K562 (cell line): ENCODE measurements around the gene BACH1. TPM values are rescaled to one million over a fixed set of nuclear protein-coding genes. Genes with fewer than 3 reads are reported as not detected.

ENCODE experiments used
- ATAC-seq: fragments of 200-7000 bp; cut with Tn5 transposase; 3 replicates; pipeline ENCODE4 v1.9.1; 2020; ENCODE audit warnings: moderate library complexity
- BruUV-seq: library from RNA; stranded (reverse); fragments of 400-500 nt; replicated peaks from 2 replicates; lab custom pipeline; 2021; lab: Mats Ljungman, UMichigan
- CTCF ChIA-PET: fragments of 300-600 bp; formaldehyde crosslinking; extraction: SDS; loops from one replicate; lab custom pipeline; 2021; ENCODE audit warnings: low intra/inter-chr PET ratio; lab: Yijun Ruan, JAX
- POLR2A ChIA-PET: fragments of 300-600, 350-650 bp; sonication (Branson Sonifier 250); formaldehyde crosslinking; extraction: SDS; loops from one replicate; lab custom pipeline; 2021; ENCODE audit warnings: antibody characterized with exemption, inconsistent platforms; lab: Yijun Ruan, JAX
- DNase-seq, 4 experiments: peaks; one replicate each; pipeline versions ENCODE4 v3.0.0 to v3.0.0-alpha.2; 2011 to 2018; ENCODE audit warnings: low spot score in 3 of 4, mixed read lengths in 3 of 4; ENCODE audit errors: extremely low read depth in 1 of 4
- FAIRE-seq: peaks from 2 replicates; lab custom pipeline; 2011; peaks lifted over from hg19 to GRCh38; lab: Jason Lieb, UNC
- H2AFZ ChIP-seq: 2 replicates; pipeline ENCODE4 v1.6.0; 2011; ENCODE audit warnings: low read depth, low read length, control low read depth, inconsistent platforms
- H3K27ac ChIP-seq: fragments of 200-600 bp; 3 replicates; pipeline ENCODE4 v1.8.0; 2011; ENCODE audit warnings: low read depth, mild to moderate bottlenecking, control low read depth, inconsistent platforms, low read length, moderate library complexity, mixed read lengths; ENCODE audit errors: extremely low read depth
- H3K27me3 ChIP-seq, 2 experiments: fragments of 300-600 bp in 1 of 2; 2 replicates in 1 of 2; 3 replicates in 1 of 2; pipeline versions ENCODE4 v1.6.0 to v1.8.0; 2011; ENCODE audit warnings: inconsistent platforms in 2 of 2, low read length in 2 of 2, mild to moderate bottlenecking in 1 of 2, mixed read lengths in 1 of 2, moderate library complexity in 1 of 2; ENCODE audit not compliant: control insufficient read depth in 2 of 2, insufficient read depth in 2 of 2
- H3K36me3 ChIP-seq: fragments of 300-600 bp; 3 replicates; pipeline ENCODE4 v1.8.0; 2011; ENCODE audit warnings: mild to moderate bottlenecking, low read length, inconsistent platforms; ENCODE audit not compliant: control insufficient read depth, insufficient read depth
- H3K4me1 ChIP-seq, 2 experiments: fragments of 200-600 bp in 1 of 2; replicated peaks in 1 of 2; 2 replicates in 1 of 2; 3 replicates in 1 of 2; pipeline versions ENCODE4 v1.5.1 to v1.8.0; 2011; ENCODE audit warnings: inconsistent platforms in 2 of 2, low read length in 2 of 2, mild to moderate bottlenecking in 1 of 2, mixed read lengths in 1 of 2, moderate library complexity in 1 of 2; ENCODE audit not compliant: control insufficient read depth in 2 of 2, insufficient read depth in 2 of 2
- H3K4me2 ChIP-seq: 2 replicates; pipeline ENCODE4 v1.6.1; 2011; ENCODE audit warnings: low read length, control low read depth, inconsistent platforms, mixed read lengths; ENCODE audit not compliant: insufficient read depth
- H3K4me3 ChIP-seq: fragments of 200-600 bp; sonication (generic), shearing (Covaris generic); 2 replicates; pipeline ENCODE4 v1.5.1; 2016; ENCODE audit warnings: control low read depth, inconsistent platforms
- H3K79me2 ChIP-seq: fragments of 200-600 bp; 3 replicates; pipeline ENCODE4 v1.8.0; 2011; ENCODE audit warnings: low read length, inconsistent platforms; ENCODE audit not compliant: control insufficient read depth, insufficient read depth
- H3K9ac ChIP-seq, 2 experiments: 2 replicates each; pipeline versions ENCODE4 v1.6.0 to v1.6.1; 2011; ENCODE audit warnings: low read depth in 2 of 2, low read length in 2 of 2, control low read depth in 1 of 2, inconsistent platforms in 1 of 2, mild to moderate bottlenecking in 1 of 2, mixed read lengths in 1 of 2; ENCODE audit not compliant: insufficient read depth in 1 of 2
- H3K9me1 ChIP-seq: one replicate; pipeline ENCODE4 v1.6.0; 2011; ENCODE audit warnings: inconsistent platforms, mild to moderate bottlenecking, low read length, moderate library complexity; ENCODE audit not compliant: control insufficient read depth, insufficient read depth
- H3K9me3 ChIP-seq: replicated peaks from 2 replicates; pipeline ENCODE4 v1.5.1; 2011; ENCODE audit warnings: low read depth, low read length, inconsistent platforms; ENCODE audit not compliant: control insufficient read depth, insufficient read depth
- H4K20me1 ChIP-seq: replicated peaks from 2 replicates; pipeline ENCODE4 v1.6.1; 2011; ENCODE audit warnings: low read length, inconsistent platforms, mixed read lengths; ENCODE audit not compliant: control insufficient read depth, insufficient read depth
- FOSL1 ChIP-seq: fragments of 200-800 bp; sonication (Bioruptor generic); conservative IDR thresholded peaks from 2 replicates; pipeline ENCODE4 v1.6.1; 2016; ENCODE audit warnings: missing genetic modification characterization, missing compliant biosample characterization
- MCM3 ChIP-seq: fragments of 450-650 bp; IDR thresholded peaks from 2 replicates; pipeline ENCODE4 v1.6.1; 2016
- MEIS2 ChIP-seq: fragments of 450-650 bp; IDR thresholded peaks from 2 replicates; pipeline ENCODE4 v1.6.1; 2014; ENCODE audit warnings: mild to moderate bottlenecking; ENCODE audit not compliant: partially characterized antibody
- WHSC1 ChIP-seq: IDR thresholded peaks from one replicate; pipeline ENCODE4 v1.6.1; 2012; ENCODE audit warnings: low read length, control low read depth, inconsistent platforms
- ZBTB26 ChIP-seq: fragments of 450-650 bp; formaldehyde crosslinking; IDR thresholded peaks from 2 replicates; pipeline ENCODE4 v1.4.0; 2022; ENCODE audit warnings: missing genetic modification characterization
- ZNF24 ChIP-seq: fragments of 450-650 bp; IDR thresholded peaks from 2 replicates; pipeline ENCODE4 v1.6.1; 2016
- WGBS: fragments of 100-300 bp; shearing (Covaris generic); methylation state at CpG from one replicate; pipeline ENCODE4 v1.1.6; 2016; ENCODE audit warnings: low coverage, mixed read lengths; ENCODE audit not compliant: insufficient coverage; ENCODE audit errors: missing lambda C conversion rate; 5-methylcytosine and 5-hydroxymethylcytosine counted together
- in situ Hi-C: fragments of 300-500 bp; cut with MboI; formaldehyde crosslinking; loops from 4 replicates; pipeline ENCODE4 v1.15.0; 2018; ENCODE audit warnings: inconsistent platforms, mixed read lengths
- intact Hi-C: fragments of 100-400 bp; cut with micrococcal nuclease; formaldehyde crosslinking; loops from 2 replicates; pipeline ENCODE4 v1.14.2; 2022
- polyA plus RNA-seq, 8 experiments: library from polyadenylated mRNA; depleted of rRNA in 4 of 8; stranded (reverse) in 5 of 8; unstranded in 3 of 8; fragments of >200 nt; fragmentation: Nextera tagmentation in 2 of 8; fragmentation: Illumina TruSeq in 1 of 8; extraction: Ambion mirVana in 2 of 8; extraction: Trizol in 1 of 8; gene quantifications; 2 replicates each; pipeline versions ENCODE4 v1.2.1 to v1.2.3, GENCODE V29; 2011 to 2014; ENCODE audit warnings: inconsistent platforms in 1 of 8, missing spikeins in 1 of 8
- total RNA-seq, 7 experiments: library from RNA; depleted of rRNA in 6 of 7; stranded (reverse); fragments of >200 nt in 6 of 7; fragmentation: Illumina TruSeq in 2 of 7; extraction: Trizol in 2 of 7; gene quantifications; 2 replicates each; pipeline versions ENCODE4 v1.2.1 to v1.2.3, GENCODE V29; 2011 to 2021; ENCODE audit warnings: low replicate concordance in 1 of 7

The BACH1 gene
- total and polyA plus RNA-seq, 9 of the 15 experiments (the other 6 are each of a cell fraction or from before 2014, with no cell fraction given): 10.6 to 58.5 (median 28.6) TPM

- in situ Hi-C loops: no loop called here
- BruUV-seq: TSS peak; percentile 24
- WGBS: 85% methylated on average over 10 of the region's 10 CpGs
- peaks cover 61% of the 10 kb centered on the region for H3K79me2 ChIP-seq
- no peaks in the 10 kb centered on the region for H3K27me3 ChIP-seq
- H2AFZ ChIP-seq: no peak overlapping the region
- no peak overlapping the region for H3K27ac ChIP-seq
- H3K36me3 ChIP-seq: peaks cover 70% of the 10 kb centered on the region
- no peaks in the 10 kb centered on the region; the same call in 1 of the 2 replicates for H4K20me1 ChIP-seq
- FAIRE-seq: no peak
- TF ChIP-seq WHSC1: no peak
- peak; percentile 87 for TF ChIP-seq ZNF24
- TF ChIP-seq FOSL1: 0 out of 2 replicates have a peak, but pooled peaks have one; percentile 29
- TF ChIP-seq, all 486 proteins: peak for 2
- POLR2A ChIA-PET: interaction anchor here (1.0 to 1.8 kb wide), 2 partner anchors 14 to 32 kb away, joined by 3 to 5 read pairs; no protein-coding TSS in a partner anchor
- no peaks in the 10 kb centered on the region for H3K9me3 ChIP-seq
- no peak overlapping the region for H3K4me2 ChIP-seq
- intact Hi-C loops: no loop called here
- no peaks in the 10 kb centered on the region for H3K9me1 ChIP-seq
- ATAC-seq (peak; percentile 18), DNase-seq (no peak)
- H3K9ac ChIP-seq: peak overlapping the region in 1 of 2 experiments; percentile 15; a peak in 1 of 4 replicates
- H3K4me1 ChIP-seq: peaks cover 0 to 15% of the 10 kb centered on the region in 2 experiments; a peak in 2 of 5 replicates
- no peak overlapping the region for H3K4me3 ChIP-seq
- CTCF ChIA-PET: no interaction called here
Observed at GRCh38 chr21:29332461-29333362, 34.0 kb downstream of the BACH1 start.

- no peaks in the 10 kb centered on the region for H3K27me3 ChIP-seq
- H3K4me1 ChIP-seq: peaks cover 0 to 15% of the 10 kb centered on the region in 2 experiments; a peak in 2 of 5 replicates
- intact Hi-C loops: no loop called here
- H3K27ac ChIP-seq: no peak overlapping the region
- TF ChIP-seq MEIS2 (no peak), MCM3 (no peak), ZBTB26 (CRISPR knock-in tag) (no peak)
- ATAC-seq (no peak), DNase-seq (no peak), FAIRE-seq (no peak)
- no peak overlapping the region for H3K9ac ChIP-seq
- no peaks in the 10 kb centered on the region for H3K9me1 ChIP-seq
- H3K4me3 ChIP-seq: no peak overlapping the region
- no TSS peak for BruUV-seq
- no peaks in the 10 kb centered on the region; the same call in 1 of the 2 replicates for H4K20me1 ChIP-seq
- POLR2A ChIA-PET: interaction anchor here (0.6 kb wide), 1 partner anchor 8 kb away, joined by 4 read pairs; no protein-coding TSS in a partner anchor
- 80% methylated on average over 1 of the region's 1 CpG for WGBS
- in situ Hi-C loops: no loop called here
- H3K9me3 ChIP-seq: no peaks in the 10 kb centered on the region
- H3K36me3 ChIP-seq: peaks cover 65% of the 10 kb centered on the region
- H3K4me2 ChIP-seq: no peak overlapping the region
- H2AFZ ChIP-seq: no peak overlapping the region
- CTCF ChIA-PET: no interaction called here
- H3K79me2 ChIP-seq: peaks cover 59% of the 10 kb centered on the region
Observed at GRCh38 chr21:29333406-29333805, 34.7 kb downstream of the BACH1 start.
